Glutamatergic neuron (in vitro differentiated cells): ENCODE data around the gene SIX3. TPM values are rescaled to one million over a fixed set of nuclear protein-coding genes. Genes with fewer than 3 reads are reported as not detected.

ENCODE experiments used
- DNase-seq: peaks from one replicate; pipeline ENCODE4 v3.0.0; 2022
- H3K27ac Mint-ChIP-seq: one replicate; pipeline ENCODE4 v1.8.0; 2020; ENCODE audit warnings: mild to moderate bottlenecking, mixed read lengths, inconsistent platforms; ENCODE audit not compliant: unreplicated experiment
- H3K27me3 Mint-ChIP-seq: one replicate; pipeline ENCODE4 v1.8.0; 2020; ENCODE audit warnings: mild to moderate bottlenecking, moderate library complexity, mixed read lengths, inconsistent platforms; ENCODE audit not compliant: unreplicated experiment
- H3K36me3 Mint-ChIP-seq: one replicate; pipeline ENCODE4 v1.8.0; 2020; ENCODE audit warnings: mild to moderate bottlenecking, mixed read lengths, inconsistent platforms; ENCODE audit not compliant: unreplicated experiment
- H3K4me1 Mint-ChIP-seq: one replicate; pipeline ENCODE4 v1.8.0; 2020; ENCODE audit warnings: mild to moderate bottlenecking, low read depth, mixed read lengths, inconsistent platforms; ENCODE audit not compliant: unreplicated experiment
- H3K4me3 Mint-ChIP-seq: one replicate; pipeline ENCODE4 v1.8.0; 2020; ENCODE audit warnings: mild to moderate bottlenecking, mixed read lengths, inconsistent platforms; ENCODE audit not compliant: unreplicated experiment
- H3K9me3 Mint-ChIP-seq: one replicate; pipeline ENCODE4 v1.8.0; 2020; ENCODE audit warnings: mild to moderate bottlenecking, moderate library complexity, mixed read lengths, inconsistent platforms; ENCODE audit not compliant: unreplicated experiment
- CTCF ChIP-seq: fragments of 200-600 bp; sonication (generic); IDR thresholded peaks from one replicate; pipeline ENCODE4 v1.5.0; 2021; ENCODE audit not compliant: partially characterized antibody, unreplicated experiment
- total RNA-seq: library from RNA; stranded (reverse); fragmentation: NEBNext Ultra II Directional; extraction: Animal tissue kit (Norgen Biotek cat#: 25700); gene quantifications from one replicate; pipeline ENCODE4 v1.2.1, GENCODE V29; 2021; ENCODE audit not compliant: unreplicated experiment

SIX3 gene
- total RNA-seq, 1 donor from 2014 or later, result 0.86 TPM

- no peak for DNase-seq
- peak overlapping the region; percentile 59 for H3K4me3 Mint-ChIP-seq
- H3K27ac Mint-ChIP-seq, result no peak overlapping the region
- peaks cover 8% of the 10 kb centered on the region for H3K4me1 Mint-ChIP-seq
- H3K9me3 Mint-ChIP-seq, result peaks cover 19% of the 10 kb centered on the region
- H3K27me3 Mint-ChIP-seq, result peaks cover 45% of the 10 kb centered on the region
- H3K36me3 Mint-ChIP-seq, result no peaks in the 10 kb centered on the region
- TF ChIP-seq CTCF, result no peak
These were observed 8.0 kb upstream of the SIX3 start for GRCh38 chr2:44933434-44933951.

- H3K4me1 Mint-ChIP-seq, result peaks cover 8% of the 10 kb centered on the region
- no peak for TF ChIP-seq CTCF
- H3K27ac Mint-ChIP-seq, result no peak overlapping the region
- peak overlapping the region; percentile 64 for H3K4me3 Mint-ChIP-seq
- peaks cover 45% of the 10 kb centered on the region for H3K27me3 Mint-ChIP-seq
- peaks cover 19% of the 10 kb centered on the region for H3K9me3 Mint-ChIP-seq
- H3K36me3 Mint-ChIP-seq, result no peaks in the 10 kb centered on the region
- DNase-seq, result no peak
These were observed 7.2 kb upstream of the SIX3 start for GRCh38 chr2:44934038-44934982.

DNA sequence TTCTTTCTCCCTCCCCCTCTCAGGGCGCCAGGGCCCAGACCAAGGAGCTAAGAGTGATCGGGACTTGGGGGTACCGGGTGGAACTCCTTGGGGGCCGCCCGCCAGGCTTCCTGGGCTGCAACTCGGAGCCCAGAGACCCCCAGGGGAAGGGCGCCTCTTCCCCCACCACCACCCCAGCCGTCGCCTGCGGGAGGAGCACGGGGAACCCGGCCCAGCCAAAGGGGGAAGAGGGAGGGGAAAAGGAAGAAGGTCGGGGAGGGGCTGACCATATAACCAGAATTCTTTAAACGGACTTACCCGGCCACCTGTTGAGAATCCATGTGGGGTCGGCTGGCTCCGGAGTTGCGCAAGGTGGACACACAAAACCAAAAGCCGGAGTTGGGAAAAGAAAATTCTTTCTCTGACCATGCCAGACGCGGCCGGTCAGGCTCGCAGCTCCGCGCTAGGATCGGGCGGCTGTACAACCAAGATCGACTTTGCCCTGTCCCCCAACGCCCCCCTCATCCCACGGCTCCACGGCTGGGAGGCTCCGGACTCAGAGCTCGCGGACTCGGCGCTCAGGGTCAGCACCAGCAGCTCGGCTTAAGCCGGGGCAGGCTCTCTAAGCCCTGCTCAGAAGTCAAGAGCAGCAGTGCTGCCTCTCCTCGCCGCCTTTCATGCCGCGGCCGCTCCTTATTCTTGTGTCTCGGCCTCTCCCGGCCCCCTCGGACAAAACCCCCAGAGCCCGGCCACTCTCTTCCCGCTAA lies 6.3 kb upstream of the SIX3 start:
- Mint-ChIP-seq H3K4me3 (peak overlapping the region; percentile 25), H3K27me3 (peaks cover 45% of the 10 kb centered on the region), H3K9me3 (peaks cover 20% of the 10 kb centered on the region), H3K27ac (no peak overlapping the region), H3K36me3 (no peaks in the 10 kb centered on the region), H3K4me1 (peaks cover 8% of the 10 kb centered on the region)
- TF ChIP-seq CTCF, result no peak
- DNase-seq, result peak; percentile 52

DNA sequence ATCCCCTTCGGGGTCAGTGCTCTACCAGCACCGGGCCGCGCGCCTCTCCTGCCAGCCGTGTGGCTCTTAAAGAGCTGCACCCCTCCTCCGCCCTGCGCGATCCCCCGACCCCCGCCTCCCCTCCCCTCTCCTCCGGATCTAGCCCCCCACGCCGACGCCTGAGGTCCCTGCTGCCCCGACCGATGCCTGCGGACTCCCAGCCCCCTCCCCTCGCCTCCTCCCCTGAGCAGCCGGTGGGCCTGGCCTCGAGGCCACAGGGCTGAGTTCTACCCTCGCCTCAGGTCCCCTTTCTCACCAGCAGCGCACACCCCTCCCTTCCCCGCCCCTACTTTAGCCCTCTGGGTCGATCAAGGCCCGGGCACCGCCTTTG lies 5.8 kb upstream of the SIX3 start:
- Mint-ChIP-seq H3K27me3 (peaks cover 42% of the 10 kb centered on the region), H3K9me3 (peaks cover 17% of the 10 kb centered on the region), H3K27ac (no peak overlapping the region), H3K36me3 (no peaks in the 10 kb centered on the region), H3K4me1 (peaks cover 8% of the 10 kb centered on the region), H3K4me3 (peak overlapping the region; percentile 25)
- peak; percentile 37 for DNase-seq
- no peak for TF ChIP-seq CTCF
